ENCODE measurements around the gene CADPS2. TPM values are rescaled to one million over a fixed set of nuclear protein-coding genes. Genes with fewer than 3 reads are reported as not detected.

Gene CADPS2
- total RNA-seq, 1 experiment from 2014 or later: 12.2 TPM

DNA sequence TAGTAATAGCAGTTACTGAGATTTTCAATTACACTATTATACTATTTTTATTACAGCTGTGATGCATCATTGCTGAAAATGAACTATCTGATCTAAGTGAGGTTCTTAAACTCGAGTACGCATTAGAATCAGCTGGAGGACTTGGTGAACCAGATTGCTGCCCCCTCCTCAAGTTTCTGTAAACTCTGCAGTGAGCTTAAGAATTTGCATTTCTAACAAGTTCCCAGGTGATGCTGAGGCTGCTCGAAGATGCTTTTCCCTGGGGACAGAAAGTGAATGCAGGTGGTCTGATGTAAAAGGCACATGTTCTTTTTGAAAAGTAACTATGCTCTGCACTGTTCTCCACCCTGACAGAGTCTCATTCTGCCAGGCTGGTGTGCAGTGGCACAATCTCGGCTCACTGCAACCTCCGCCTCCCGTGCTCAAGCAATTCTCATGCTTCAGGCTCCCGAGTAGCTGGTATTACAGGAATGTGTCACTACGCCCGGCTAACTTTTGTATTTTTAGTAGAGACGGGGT is 199.8 kb downstream of the CADPS2 start:
- DNase-seq (ENCODE audit: low spot score) (no peak), ATAC-seq (peak; percentile 56)
- Mint-ChIP-seq H3K36me3 (no peaks in the 10 kb centered on the region), H3K4me1 (peaks cover 39% of the 10 kb centered on the region), H3K4me3 (no peak overlapping the region), H3K27me3 (ENCODE audit: low read depth) (no peaks in the 10 kb centered on the region), H3K9me3 (no peaks in the 10 kb centered on the region), H3K27ac (peak overlapping the region; percentile 97)
- ChIA-PET CTCF (interaction anchor here (1.1 to 1.6 kb wide), 4 partner anchors 9 to 199 kb away, joined by 3 to 4 read pairs (median 4); partner anchors contain the start of gene CADPS2), POLR2A (interaction anchor here (0.6 kb wide), 1 partner anchor 271 kb away, joined by 4 read pairs; no protein-coding TSS in a partner anchor)
- TF ChIP-seq ETV6 (CRISPR knock-in tag; IDR thresholded peaks at IDR 0.05): peak; percentile 44; the same call in 1 of the 2 replicates
- no peak for TF ChIP-seq ATF3 (CRISPR knock-in tag; conservative IDR thresholded peaks at IDR 0.05)

- ATAC-seq: no peak
- ChIA-PET POLR2A (no interaction called here), CTCF (no interaction called here)
- Mint-ChIP-seq H3K9me3 (no peaks in the 10 kb centered on the region), H3K27me3 (ENCODE audit: low read depth) (no peaks in the 10 kb centered on the region), H3K4me1 (peaks cover 48% of the 10 kb centered on the region), H3K36me3 (no peaks in the 10 kb centered on the region), H3K4me3 (no peak overlapping the region), H3K27ac (no peak overlapping the region)
- DNase-seq (ENCODE audit: low spot score): no peak
- TF ChIP-seq OVOL2 (CRISPR knock-in tag; IDR thresholded peaks at IDR 0.05; ENCODE audit: borderline replicate concordance): no peak
- TF ChIP-seq, protein P1, sequence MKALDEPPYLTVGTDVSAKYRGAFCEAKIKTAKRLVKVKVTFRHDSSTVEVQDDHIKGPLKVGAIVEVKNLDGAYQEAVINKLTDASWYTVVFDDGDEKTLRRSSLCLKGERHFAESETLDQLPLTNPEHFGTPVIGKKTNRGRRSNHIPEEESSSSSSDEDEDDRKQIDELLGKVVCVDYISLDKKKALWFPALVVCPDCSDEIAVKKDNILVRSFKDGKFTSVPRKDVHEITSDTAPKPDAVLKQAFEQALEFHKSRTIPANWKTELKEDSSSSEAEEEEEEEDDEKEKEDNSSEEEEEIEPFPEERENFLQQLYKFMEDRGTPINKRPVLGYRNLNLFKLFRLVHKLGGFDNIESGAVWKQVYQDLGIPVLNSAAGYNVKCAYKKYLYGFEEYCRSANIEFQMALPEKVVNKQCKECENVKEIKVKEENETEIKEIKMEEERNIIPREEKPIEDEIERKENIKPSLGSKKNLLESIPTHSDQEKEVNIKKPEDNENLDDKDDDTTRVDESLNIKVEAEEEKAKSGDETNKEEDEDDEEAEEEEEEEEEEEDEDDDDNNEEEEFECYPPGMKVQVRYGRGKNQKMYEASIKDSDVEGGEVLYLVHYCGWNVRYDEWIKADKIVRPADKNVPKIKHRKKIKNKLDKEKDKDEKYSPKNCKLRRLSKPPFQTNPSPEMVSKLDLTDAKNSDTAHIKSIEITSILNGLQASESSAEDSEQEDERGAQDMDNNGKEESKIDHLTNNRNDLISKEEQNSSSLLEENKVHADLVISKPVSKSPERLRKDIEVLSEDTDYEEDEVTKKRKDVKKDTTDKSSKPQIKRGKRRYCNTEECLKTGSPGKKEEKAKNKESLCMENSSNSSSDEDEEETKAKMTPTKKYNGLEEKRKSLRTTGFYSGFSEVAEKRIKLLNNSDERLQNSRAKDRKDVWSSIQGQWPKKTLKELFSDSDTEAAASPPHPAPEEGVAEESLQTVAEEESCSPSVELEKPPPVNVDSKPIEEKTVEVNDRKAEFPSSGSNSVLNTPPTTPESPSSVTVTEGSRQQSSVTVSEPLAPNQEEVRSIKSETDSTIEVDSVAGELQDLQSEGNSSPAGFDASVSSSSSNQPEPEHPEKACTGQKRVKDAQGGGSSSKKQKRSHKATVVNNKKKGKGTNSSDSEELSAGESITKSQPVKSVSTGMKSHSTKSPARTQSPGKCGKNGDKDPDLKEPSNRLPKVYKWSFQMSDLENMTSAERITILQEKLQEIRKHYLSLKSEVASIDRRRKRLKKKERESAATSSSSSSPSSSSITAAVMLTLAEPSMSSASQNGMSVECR (CRISPR knock-in tag; IDR thresholded peaks at IDR 0.05; ENCODE audit: borderline replicate concordance): no peak
- TF ChIP-seq ERG (CRISPR knock-in tag; IDR thresholded peaks at IDR 0.05): no peak
- no peak for TF ChIP-seq ZMAT4 (CRISPR knock-in tag; IDR thresholded peaks at IDR 0.05)
- TF ChIP-seq, protein P2, sequence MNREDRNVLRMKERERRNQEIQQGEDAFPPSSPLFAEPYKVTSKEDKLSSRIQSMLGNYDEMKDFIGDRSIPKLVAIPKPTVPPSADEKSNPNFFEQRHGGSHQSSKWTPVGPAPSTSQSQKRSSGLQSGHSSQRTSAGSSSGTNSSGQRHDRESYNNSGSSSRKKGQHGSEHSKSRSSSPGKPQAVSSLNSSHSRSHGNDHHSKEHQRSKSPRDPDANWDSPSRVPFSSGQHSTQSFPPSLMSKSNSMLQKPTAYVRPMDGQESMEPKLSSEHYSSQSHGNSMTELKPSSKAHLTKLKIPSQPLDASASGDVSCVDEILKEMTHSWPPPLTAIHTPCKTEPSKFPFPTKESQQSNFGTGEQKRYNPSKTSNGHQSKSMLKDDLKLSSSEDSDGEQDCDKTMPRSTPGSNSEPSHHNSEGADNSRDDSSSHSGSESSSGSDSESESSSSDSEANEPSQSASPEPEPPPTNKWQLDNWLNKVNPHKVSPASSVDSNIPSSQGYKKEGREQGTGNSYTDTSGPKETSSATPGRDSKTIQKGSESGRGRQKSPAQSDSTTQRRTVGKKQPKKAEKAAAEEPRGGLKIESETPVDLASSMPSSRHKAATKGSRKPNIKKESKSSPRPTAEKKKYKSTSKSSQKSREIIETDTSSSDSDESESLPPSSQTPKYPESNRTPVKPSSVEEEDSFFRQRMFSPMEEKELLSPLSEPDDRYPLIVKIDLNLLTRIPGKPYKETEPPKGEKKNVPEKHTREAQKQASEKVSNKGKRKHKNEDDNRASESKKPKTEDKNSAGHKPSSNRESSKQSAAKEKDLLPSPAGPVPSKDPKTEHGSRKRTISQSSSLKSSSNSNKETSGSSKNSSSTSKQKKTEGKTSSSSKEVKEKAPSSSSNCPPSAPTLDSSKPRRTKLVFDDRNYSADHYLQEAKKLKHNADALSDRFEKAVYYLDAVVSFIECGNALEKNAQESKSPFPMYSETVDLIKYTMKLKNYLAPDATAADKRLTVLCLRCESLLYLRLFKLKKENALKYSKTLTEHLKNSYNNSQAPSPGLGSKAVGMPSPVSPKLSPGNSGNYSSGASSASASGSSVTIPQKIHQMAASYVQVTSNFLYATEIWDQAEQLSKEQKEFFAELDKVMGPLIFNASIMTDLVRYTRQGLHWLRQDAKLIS (CRISPR knock-in tag; IDR thresholded peaks at IDR 0.05; ENCODE audit: borderline replicate concordance): no peak
- no peak for TF ChIP-seq ELF4 (CRISPR knock-in tag; IDR thresholded peaks at IDR 0.05; ENCODE audit: low read depth)
- TF ChIP-seq, protein P3, sequence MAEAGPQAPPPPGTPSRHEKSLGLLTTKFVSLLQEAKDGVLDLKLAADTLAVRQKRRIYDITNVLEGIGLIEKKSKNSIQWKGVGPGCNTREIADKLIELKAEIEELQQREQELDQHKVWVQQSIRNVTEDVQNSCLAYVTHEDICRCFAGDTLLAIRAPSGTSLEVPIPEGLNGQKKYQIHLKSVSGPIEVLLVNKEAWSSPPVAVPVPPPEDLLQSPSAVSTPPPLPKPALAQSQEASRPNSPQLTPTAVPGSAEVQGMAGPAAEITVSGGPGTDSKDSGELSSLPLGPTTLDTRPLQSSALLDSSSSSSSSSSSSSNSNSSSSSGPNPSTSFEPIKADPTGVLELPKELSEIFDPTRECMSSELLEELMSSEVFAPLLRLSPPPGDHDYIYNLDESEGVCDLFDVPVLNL (CRISPR knock-in tag; IDR thresholded peaks at IDR 0.05; ENCODE audit: borderline replicate concordance, low read depth): no peak
- no peak for TF ChIP-seq JAZF1 (CRISPR knock-in tag; IDR thresholded peaks at IDR 0.05)
- no peak for TF ChIP-seq CBFB (CRISPR knock-in tag; IDR thresholded peaks at IDR 0.05; ENCODE audit: low read depth)
- no peak for TF ChIP-seq CDX4 (CRISPR knock-in tag; IDR thresholded peaks at IDR 0.05; ENCODE audit: borderline replicate concordance)
- TF ChIP-seq ZSCAN18 (CRISPR knock-in tag; IDR thresholded peaks at IDR 0.05): no peak
- no peak for TF ChIP-seq ZBTB43 (CRISPR knock-in tag; IDR thresholded peaks at IDR 0.05)
- no peak for TF ChIP-seq USF1 (CRISPR knock-in tag; IDR thresholded peaks at IDR 0.05)
- TF ChIP-seq ZNF263 (CRISPR knock-in tag; IDR thresholded peaks at IDR 0.05; ENCODE audit: low read depth): no peak
- no peak for TF ChIP-seq TP53 (CRISPR knock-in tag; IDR thresholded peaks at IDR 0.05)
Observed at GRCh38 chr7:122684504-122684903, 201.8 kb downstream of the CADPS2 start.

All from WTC11 (cell line).